Activated naive CD4-positive, alpha-beta T cell treated with Interleukin-2 at 50 U/mL for 16 hours (primary cell): ENCODE measurements around the gene CRCP.
A peak's percentile ranks its signal among the peaks of the same experiment; 100 is the strongest.
"Not testable (repeated sequence)": the region's sequence is repeated elsewhere in the genome, so short reads cannot be mapped to it uniquely, and the experiment has no call there.

ENCODE experiments used
- DNase-seq: peaks from one replicate; pipeline ENCODE4 v3.0.0-alpha.2; 2020

The CRCP gene

DNA sequence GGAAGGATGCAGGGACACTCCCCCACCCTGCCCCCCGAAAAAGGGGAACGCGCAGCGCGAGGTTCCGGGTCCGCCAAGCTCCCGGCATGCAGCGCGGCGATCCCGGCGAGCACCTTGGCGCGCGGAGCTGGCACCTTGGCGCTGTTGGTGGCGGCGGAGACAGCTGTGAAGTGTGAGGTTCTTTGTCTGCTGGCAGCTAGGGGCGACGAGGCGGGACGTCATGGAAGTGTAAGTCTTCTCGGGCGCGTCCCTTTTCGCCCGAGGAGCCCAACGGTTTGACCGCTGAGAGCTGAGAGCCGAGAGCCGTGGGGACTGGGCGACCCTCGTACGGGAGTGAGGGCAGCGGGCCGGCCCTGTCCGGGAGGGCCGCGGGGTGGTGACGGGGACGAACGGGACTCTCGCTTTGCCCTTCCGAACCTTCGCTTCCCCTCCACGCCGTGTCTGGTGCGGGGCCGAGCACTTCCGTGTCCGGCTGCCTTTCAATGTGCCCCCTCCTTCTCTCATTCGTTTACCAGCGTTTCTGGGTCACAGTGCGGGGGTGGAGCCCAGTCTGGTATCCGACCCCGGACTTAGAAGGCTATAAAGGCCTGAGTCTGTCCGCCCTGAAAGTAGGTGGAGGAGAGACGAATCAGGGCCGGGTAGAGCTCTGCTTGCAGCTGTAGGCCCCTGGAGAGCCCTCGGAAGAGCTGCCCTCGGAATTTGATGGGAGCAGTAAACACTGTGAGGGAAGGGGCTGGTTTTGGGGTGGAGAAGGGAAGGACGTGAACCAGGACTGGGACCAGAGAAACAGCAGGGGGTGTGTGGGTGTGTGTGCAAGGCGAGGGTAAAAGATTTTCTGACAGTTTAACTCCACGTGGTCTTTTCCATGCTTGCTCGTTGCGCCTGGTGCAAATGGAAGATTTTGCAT lies at the start of gene CRCP:
CRCP (plus strand) TSS at position 105 of the 907 bp plus-strand sequence; CDS start at position 221, 116 bp downstream.
- peak; percentile 85 for DNase-seq

DNA sequence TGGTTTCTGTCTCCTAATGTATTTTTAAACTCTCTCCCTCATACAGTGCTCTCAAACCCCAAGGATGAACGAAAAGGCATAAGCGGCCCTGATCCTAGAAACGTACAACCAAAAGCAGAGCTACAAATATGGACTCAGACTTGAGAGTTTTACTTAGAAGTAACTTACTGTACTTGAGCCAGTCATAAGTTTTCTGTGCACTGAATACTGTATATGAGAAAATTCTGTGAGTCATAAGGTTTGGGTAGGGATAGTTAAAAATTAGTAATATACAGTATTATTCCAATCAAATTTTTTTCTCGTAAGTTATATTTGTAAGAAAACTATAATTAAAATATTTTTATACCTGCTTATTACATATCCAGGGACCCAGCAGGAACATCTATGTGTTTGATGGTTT lies 44.9 kb upstream of the CRCP start:
- no peak for DNase-seq

DNA sequence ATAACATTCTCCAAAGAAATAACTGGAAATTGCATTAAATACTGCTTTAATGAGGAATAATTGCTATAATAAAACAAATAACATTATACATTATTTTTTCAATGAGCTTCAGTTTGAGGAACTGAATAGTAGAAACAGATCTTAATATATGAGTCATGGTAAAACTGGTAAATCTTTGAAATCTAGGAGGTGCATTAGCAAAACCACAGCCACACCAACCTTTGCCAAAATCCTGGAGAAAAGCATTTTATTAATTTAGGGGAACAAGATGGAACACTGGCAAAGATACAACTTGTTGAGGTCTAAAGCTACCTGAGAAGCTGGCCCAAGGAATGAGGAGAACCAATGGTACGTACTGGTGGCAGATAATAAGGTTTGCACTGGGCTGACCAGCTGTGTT lies 44.4 kb upstream of the CRCP start:
- no peak for DNase-seq

DNA sequence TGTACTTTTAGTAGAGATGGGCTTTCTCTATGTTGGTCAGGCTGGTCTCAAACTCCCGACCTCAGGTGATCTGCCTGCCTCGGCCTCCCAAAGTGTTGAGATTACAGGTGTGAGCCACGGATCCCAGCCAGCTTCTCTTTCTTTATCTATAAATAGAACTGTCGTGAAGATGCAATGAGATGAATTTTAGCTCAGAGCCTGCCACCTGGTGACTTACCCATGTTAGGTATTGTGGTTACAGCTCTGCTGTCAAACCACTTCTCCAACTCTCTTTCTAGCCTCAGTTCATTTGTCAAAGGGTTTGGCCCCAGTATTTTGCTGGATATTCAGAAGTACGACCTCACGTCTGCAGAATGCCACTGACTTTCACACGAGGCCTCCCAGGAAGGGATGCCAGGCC lies 42.4 kb upstream of the CRCP start:
- DNase-seq = not testable (repeated sequence)

DNA sequence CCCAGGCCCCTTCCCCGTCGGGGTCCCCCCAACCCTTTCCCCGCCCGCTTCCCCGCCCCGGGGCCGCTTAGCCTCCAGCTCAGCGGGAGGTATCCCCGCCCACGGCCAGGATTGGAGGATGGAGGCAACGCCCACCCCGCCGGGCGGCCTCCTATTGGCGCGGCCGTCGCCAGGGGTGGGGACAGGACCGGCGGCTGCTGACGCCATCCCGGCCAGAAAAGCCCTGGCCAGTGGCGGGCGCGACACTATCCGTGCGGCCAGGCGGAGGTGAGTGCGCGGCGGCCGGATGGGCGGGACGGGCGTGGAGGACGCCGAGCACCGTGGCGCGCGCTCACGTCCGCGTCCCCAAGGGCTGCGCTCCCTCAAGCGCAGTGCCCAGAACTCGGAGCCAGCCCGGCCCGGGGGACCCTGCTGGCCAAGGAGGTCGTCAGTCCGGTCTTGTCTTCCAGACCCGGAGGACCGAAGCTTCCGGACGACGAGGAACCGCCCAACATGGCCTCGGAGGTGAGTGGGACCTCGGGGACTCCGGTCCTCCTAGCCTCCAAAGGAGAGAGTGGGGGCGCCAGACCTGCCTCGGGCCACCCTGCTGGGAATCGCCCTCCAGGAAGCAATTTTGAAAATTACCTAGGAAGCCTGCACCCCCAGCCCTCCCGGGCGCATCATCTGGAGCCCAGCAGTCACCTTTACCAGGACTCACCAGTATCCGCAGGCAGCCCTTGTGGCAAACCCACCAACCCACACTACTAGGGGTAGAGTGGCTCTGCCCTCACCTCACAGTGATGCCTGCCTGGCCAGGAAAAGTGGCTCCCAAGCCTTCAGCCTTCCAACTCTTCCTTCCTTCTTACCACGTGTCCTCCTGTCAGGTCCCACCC lies 38.8 kb upstream of the CRCP start, which contains the start of gene ASL:
ASL (plus strand) TSS at position 230 of the 872 bp plus-strand sequence; CDS start at position 493, 263 bp downstream.
- DNase-seq = peak; percentile 92

DNA sequence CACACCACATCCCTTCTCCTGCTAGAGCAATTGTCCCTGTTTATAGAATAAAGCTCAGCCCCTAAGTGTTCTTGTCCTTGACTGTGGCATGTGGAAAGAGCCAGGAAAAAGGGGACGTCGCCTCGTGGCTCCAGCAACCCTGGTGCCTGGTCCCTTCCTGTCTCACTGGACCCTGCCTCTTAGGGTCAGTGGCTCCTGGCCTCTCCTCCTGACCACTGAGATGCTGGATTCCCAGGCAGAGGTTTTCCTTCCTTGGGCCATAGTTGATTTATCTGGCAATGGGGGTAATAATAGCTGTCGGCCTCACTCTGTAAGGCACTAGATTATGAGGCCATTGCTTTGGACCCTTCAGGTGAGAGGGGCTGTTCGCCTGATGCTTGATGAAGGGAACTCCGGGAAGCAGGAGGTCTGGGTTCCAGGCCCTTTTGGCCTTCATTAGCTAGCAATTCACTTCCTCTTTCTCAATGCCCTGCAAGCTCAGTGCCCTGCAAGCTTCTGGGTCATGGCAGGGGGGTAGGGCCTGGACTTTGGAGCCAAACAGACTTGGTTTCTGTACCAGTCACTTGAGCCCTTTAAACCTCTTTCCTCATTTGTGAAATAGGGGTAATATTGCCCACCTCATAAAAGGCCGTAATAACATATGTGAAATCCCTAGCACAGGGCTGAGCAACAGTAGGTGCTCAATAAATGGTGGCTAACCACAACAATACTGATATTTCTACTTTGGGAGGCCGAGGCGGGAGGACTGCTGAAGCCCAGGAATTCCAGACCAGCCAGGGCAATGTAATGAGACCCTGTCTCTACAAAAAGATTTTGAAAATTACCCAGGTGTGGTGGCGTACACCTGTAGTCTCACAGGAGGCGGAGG lies 38.0 kb upstream of the CRCP start:
- no peak for DNase-seq

DNA sequence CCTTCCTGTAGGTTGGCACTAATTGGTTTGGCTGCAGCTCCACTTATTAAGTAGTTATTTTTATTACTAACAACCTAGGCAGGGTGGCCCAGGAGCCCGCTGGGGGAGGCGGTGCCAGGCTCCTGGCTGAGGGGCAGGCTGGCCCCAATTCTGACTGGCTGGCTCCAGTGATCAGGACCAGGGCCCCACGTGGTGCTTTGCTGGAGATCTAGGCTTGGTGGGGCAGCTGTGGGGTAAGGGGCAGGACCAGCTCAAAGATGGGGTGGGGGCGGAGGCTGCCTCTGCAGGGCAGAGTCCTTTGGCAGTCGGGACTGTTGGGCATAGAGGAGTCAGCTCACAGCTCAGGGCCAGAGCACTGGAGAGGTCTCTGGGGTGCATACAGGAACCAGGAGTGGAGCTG lies 36.6 kb upstream of the CRCP start:
- DNase-seq = no peak

DNA sequence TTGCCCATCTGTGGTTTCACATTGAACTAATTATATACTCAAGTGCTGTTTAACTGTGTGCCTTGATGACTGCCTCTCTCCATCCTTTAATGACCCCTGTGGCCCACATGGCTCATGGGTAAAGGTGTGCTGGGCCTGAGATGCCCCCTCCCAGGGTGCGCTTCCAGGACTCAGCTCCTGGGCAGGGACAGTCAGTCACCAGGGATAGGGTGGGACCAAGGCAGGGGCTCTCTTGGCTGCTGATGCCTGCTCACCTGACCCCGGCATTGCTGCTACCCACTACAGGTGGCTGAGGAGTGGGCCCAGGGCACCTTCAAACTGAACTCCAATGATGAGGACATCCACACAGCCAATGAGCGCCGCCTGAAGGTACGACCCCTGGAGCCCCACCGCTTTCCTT lies 32.6 kb upstream of the CRCP start:
- DNase-seq = no peak

DNA sequence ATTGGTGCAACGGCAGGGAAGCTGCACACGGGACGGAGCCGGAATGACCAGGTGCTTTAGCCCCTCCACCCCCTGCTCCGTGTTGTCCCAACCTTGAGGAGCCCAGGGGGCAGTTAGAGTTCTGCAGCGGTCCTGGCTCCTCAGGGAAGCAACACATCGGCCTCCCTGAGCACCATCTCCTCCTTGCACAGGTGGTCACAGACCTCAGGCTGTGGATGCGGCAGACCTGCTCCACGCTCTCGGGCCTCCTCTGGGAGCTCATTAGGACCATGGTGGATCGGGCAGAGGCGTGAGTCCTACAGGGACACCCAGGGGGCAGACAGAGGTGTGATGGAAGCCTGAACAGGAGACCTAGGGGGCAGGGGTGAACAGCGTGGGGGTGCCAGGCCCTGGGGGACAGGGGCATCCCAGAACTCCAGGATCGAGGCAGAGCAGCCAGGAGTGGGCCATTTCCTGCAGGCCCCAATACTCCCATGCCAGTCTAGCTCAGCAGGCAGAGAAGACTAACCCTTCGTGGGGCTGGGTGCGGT lies 31.7 kb upstream of the CRCP start:
- no peak for DNase-seq

DNA sequence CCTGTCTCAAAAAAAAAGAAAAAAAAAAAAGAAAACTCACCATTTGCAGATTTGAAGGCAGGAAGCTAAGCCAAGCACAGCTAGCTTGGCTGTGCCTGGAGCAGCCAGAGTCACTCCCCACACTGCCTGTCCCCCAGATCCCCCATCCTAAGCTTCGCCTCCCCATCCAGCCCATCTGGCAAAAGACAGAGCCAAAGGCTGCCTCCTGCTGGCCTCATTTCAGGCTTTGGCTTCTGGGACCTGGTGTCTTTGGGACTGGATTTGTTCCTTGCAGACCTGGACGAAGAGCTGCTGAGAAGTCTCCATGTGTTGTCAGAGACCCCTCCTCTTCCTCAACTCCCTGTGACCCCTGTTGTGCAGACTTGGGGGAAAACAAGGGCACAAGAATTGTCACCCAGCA lies 31.0 kb upstream of the CRCP start:
- DNase-seq = no peak

DNA sequence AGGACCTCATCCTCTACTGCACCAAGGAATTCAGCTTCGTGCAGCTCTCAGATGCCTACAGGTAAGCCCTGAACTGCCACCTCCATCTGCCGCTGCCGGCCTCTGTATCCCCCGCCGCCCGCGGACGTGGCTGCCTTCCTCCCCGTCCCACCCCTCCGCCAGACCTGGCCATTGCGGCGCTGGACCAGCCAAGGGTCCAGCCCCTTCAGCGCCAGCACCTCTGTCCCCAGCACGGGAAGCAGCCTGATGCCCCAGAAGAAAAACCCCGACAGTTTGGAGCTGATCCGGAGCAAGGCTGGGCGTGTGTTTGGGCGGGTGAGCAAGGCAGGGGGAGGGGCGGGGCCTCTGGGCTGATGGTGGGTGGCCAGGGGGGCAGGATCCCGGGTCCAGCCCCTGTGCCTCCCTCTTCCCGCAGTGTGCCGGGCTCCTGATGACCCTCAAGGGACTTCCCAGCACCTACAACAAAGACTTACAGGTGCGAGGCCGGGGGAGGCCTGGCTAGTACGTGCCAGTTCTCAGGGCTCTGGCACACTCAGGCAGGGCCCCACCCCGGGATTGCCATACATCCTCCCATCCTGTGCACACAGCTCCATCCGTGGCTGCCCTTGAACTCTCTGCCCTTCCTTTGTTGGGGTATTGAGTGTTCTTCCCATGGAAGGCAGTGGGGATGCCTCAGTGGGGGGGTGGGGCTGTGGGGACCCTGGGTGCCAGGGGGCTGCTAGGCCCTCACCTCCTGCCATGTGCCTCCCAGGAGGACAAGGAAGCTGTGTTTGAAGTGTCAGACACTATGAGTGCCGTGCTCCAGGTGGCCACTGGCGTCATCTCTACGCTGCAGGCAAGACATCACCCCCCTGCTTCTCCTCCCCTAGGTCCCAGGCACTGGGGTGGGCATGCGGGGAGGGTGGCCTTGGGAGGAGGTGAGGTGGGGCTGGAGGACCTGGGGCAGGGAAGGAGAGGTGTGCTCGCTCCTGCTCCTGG lies 25.5 kb upstream of the CRCP start:
- DNase-seq = no peak

DNA sequence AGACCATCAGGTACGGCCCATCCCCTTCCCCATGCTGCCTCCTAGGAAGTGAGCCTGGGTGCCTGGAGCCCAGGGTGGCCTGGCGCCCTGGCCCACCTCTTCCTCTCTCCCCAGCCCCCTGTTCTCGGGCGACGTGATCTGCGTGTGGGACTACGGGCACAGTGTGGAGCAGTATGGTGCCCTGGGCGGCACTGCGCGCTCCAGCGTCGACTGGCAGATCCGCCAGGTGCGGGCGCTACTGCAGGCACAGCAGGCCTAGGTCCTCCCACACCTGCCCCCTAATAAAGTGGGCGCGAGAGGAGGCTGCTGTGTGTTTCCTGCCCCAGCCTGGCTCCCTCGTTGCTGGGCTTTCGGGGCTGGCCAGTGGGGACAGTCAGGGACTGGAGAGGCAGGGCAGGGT lies 22.0 kb upstream of the CRCP start:
- DNase-seq = no peak

DNA sequence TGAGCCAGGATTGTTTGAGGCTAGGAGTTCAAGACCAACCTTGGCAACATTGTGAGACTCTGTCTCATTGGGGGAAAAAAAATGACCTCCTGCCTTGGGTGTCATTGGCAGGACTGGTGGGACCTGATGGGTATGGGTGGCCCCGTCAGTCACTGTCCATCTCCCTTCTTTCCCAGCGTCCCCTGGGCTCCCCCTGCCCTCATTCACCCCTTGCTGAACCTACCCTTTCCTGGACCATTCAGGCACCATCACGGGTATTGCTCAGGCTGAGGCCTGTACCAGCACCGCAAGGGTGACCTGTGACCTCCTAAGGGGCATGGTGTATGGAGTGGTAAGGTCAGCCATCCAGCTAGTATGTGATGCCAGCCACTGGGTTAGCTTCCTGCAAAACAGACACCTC lies 19.6 kb upstream of the CRCP start:
- no peak for DNase-seq

DNA sequence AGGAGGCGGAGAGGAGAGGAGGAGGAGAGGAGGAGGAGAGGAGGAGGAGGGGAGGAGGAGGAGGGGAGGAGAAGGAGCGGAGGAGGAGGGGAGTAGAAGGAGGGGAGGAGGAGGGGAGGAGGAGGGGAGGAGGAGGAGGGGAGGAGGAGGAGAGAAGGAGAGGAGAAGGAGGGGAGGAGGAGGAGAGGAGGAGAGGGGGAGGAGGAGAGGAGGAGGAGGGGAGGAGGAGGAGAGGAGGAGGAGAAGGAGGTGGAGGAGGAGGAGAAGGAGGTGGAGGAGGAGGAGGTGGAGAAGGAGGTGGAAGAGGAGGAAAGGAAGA lies 15.5 kb upstream of the CRCP start:
- DNase-seq = no peak

DNA sequence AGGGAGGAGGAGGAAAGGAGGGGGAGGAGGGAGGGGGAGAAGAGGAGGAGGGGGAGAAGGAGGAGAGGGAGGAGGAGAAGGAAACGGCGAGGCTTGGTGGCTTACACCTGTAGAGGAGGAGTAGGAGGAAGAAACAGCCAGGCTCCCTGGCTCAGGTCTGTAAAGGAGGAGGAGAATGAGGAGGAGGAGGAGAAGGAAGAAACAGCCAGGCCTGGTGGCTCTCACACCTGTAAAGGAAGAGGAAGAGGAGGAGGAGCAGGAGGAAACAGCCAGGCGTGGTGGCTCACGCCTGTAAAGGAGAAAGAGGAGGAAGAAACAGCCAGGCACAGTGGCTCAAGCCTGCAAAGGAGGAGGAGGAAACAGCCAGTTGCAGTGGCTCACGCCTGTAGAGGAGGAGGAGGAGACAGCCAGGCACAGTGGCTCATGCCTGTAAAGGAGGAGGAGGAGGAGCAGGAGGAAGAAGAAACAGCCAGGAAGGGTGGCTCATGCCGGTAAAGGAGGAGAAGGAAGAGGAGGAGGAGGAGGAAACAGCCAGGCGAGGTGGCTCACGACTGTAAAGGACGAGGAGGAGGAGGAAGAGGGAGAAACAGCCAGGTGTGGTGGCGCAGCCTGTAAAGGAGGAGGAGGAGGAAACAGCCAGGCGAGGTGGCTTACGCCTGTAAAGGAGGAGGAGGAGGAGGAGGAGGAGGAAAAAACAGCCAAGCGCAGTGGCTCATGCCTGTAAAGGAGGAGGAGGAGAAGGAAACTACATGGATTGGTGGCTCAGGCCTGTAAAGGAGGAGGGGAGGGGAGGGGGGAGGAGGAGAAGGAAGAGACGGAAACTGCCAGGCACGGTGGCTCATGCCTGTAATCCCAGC lies 14.9 kb upstream of the CRCP start:
- DNase-seq = peak; percentile 29

DNA sequence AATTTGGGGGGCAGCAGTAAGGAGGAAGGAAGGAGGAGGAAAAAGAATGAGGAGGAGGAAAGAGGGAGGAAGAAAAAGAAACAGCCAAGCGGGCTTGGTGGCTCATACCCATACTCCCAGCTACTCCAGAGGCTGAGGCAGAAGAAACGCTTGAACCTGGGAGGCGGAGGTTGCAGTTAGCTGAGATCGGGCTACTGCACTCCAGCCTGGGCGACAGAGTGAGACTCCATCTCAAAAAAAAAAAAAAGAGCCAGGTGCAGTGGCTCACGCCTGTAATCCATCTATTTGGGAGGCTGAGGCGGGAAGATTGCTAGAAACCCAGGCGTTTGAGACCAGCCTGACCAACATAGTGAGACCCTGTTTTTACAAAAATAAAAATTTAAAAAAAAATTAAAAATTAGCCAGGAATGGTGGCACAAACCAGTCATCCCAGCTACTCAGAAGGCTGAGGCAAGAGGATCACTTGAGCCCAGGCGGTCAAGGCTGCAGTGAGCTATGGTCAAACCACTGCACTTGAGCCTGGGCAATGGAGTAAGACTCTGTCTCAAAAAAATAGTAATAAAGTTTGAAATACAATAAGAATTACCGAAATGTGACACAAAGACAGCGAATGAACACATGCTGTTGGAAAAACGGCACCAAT lies 14.1 kb upstream of the CRCP start:
- DNase-seq = no peak

DNA sequence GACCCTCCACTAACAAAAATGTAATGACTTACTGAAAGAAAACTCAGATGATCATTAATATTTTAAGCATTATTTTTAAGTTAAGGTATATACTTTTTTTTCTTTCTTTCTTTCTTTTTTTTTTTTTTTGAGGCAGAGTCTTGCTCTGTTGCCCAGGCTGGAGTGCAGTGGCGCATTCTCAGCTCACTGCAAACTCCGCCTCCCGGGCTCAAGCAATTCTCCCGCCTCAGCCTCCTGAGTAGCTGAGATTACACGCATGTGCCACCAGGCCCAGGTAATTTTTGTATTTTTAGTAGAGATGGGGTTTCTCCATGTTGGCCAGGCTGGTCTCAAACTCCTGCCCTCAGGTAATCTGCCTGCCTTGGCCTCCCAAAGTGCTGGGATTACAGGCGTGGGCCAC lies 12.5 kb upstream of the CRCP start:
- not testable (repeated sequence) for DNase-seq

DNA sequence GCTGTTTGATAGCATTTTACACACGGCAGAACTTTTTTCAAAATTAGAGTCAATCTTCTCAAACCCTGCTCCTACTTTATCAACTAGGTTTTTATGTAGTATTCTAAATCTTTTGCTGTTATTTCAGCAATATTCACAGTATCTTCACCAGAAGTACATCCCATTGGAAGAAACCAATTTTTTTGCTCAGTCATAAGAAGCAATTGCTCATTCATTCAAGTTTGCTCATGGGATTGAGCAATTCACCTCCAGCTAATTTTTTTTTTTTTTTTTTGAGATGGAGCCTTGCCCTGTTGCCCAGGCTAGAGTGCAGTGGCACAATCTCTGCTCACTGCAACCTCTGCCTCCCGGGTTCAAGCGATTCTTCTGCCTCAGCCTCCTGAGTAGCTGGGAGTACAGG lies 10.7 kb upstream of the CRCP start:
- not testable (repeated sequence) for DNase-seq

DNA sequence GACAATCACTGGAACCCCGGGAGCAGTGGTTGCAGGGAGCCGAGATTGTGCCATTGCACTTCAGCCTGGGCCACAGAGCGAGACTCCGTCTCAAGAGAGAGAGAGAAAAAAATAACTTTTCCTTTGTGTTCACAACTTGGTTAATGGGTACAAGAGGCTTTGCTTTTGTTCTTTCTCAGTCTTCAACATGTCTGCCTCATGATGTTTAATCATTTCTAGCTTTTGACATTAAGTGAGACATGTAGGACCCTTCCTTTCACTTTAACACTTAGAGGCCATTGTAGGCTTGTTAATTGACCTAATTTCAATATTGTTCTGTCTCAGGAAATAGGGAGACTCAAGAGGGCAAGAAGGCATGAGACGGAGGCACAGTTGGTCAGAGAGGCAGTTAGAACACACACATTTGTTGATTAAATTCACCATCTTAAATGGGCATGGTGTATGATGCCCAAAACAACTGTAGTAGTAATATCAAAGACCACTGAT lies 9.3 kb upstream of the CRCP start:
- DNase-seq = no peak

DNA sequence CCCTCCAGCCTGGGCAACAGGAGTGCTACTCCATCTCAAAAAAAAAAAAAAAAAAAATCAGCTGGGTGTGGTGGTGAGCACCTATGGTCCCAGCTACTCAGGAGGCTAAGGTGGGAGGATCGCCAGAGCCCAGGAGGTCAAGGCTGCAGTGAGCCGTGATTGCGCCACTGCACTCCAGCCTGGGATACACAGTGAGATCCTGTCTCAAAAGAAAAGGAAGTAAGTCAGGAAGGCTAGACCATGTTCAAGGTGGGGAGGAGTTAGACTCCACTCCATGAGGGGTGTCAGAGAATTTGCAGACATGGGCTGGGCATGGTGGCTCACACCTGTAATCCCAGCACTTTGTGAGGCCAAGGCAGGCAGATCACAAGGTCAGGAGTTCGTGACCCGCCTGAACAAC lies 6.2 kb upstream of the CRCP start:
- not testable (repeated sequence) for DNase-seq
